NCI-H1694 (cell line): Measurements from ENCODE around the gene EDEM3.
"Not testable (repeated sequence)": the region's sequence is repeated elsewhere in the genome, so short reads cannot be mapped to it uniquely, and the experiment has no call there.

ENCODE experiments used
- DNase-seq: peaks from one replicate; lab custom pipeline; 2025; lab: John Stamatoyannopoulos, UW

EDEM3 gene

GRCh38 chr1:184740344-184740743 is 14.3 kb downstream of the EDEM3 start:
- no peak for DNase-seq

- DNase-seq: no peak
Observed at GRCh38 chr1:184739796-184740195, 14.9 kb downstream of the EDEM3 start.

- DNase-seq: no peak
Observed at GRCh38 chr1:184739070-184739469, 15.6 kb downstream of the EDEM3 start.

DNA sequence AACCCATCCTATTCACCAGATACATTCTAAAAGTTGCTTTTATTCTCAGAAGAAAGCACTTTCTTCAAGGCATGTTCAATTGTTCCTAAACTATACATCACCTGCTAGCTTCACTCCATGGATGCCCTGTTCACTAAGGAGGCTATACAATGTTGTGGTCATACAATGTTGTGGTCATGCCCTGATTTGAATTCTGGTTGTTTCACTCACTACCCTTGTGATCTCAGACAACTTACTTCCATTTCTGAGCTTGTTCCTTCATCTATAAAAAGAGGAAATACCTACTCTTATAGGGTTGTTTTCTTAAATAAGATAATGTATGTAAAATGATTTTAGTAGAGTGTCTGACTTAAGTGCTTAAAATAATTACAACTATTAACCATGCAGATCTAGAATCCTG is 19.7 kb downstream of the EDEM3 start:
- no peak for DNase-seq

GRCh38 chr1:184724843-184725242 is 29.8 kb downstream of the EDEM3 start:
- no peak for DNase-seq

GRCh38 chr1:184716158-184716557 is 38.5 kb downstream of the EDEM3 start:
- no peak for DNase-seq

DNA sequence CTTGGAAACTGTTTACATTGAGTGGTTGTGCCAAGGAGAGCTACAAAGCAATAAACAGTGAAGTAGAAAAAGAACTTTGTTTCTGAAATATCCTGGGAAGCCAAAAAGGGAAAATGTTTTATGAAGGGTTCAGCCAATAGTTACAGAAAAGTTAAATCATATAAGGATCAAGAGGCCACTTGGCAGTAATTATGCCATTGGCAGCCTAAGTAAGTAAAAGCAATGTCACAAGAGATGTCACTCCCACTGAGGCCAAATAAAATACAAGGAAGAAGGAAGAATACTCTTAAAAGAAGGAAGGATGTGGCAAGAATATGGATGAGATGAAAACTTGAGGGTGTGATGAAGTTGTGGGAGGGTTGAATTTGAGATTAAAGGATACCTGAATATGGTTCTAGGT is 45.2 kb downstream of the EDEM3 start:
- DNase-seq: no peak

DNA sequence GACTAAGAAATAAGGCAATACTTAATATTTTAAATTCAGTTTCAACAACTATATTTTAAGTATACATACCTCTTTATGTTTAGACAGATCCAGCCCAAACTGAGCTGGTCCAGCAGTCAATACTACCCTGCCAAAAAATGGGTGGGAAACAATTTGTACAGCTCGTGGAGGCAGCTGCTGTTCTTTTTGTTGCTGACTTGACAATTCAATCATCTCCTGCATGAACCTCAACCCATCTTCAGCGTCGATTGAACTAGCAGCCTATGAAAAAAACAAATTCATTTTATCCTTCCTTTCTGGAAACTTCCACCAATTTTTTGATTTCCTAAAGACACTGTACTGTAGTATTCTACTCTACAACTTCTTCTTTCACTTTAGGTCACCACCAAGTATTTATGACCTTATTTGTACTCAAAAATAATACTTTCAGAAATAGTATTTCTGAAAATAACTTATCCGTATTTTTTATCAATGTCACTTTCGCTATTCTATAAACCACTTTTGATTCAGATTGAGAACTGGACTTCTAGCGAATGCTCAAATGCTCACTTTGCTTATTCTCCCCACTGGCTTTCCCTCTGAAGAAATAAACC is 46.5 kb downstream of the EDEM3 start:
- no peak for DNase-seq

GRCh38 chr1:184705271-184705670 is 49.4 kb downstream of the EDEM3 start:
- DNase-seq: no peak

DNA sequence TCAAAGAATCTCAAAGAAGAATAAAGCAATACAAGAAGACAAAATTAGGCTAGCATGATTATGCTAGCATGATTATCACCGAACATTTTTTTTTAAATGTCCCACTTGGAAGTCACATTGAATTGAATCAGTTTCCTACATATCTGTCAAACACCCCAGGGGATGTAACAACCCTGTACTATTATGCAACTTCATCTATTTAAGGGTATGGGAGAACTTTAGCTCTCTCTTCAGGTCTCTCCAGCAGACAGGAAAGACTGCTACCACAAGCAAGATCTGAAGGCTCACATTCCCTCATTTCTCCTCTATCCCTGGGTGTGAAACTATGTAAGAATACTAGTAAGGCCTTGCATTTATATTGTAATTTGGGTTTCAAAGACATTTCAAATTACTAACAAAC is 52.8 kb downstream of the EDEM3 start:
- no peak for DNase-seq

- no peak for DNase-seq
Observed at GRCh38 chr1:184698969-184699368, 55.7 kb downstream of the EDEM3 start.

DNA sequence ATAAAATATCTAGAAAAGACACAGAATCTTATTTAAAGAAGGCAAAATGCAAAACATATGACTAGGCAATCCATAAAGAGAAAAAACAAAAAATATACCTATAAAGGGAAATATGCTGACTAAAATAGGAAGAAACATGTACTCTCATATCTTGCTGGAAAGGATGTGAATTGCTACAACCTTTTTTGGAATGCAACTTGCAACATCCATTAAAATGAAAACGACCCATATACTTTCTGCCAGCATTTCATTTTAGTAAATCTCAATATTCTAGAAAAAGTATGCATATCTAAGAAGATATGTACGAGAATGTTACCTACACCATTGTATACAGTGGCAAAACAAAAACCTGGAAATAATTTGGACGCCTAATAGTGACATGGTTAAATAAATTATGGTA is 56.6 kb downstream of the EDEM3 start:
- no peak for DNase-seq

DNA sequence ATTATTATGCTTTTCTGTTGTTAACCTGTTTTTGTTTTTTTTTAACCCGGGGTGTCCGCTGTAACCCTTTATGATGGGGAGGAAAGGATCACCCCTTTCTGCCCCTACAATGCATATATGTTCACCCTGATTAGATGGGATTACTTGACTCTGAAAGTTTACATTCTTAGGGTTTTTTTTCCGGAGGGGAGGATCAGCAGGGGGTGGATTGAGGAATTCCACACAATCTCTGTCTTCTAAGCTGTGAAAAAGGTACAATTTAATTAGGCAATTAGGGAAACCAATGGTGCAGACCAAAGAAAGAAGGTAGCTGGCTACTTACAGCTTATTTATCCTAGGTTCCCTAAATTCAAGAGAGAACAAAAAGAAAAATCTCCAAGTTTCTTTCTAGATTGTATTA is 58.3 kb downstream of the EDEM3 start:
- DNase-seq: no peak

- DNase-seq: no peak
Observed at GRCh38 chr1:184695023-184695422, 59.6 kb downstream of the EDEM3 start.

DNA sequence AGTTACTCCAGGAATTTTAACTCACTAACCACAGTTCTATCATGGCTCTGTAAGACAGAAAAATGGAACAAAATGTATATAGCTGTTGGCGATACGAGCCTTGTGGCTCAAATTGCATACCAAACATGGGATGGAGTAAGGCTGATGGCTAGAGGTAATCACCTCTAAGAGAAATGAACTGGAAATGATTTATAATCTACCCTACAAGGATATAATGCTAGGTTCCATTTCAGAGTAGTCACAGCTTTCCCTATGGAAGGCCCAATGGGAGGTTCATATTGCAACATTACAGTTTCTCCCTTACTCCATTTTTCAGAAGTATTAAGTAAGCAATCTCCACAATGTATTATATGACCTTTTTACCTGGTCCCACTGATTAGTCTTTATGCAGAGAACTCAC is 61.6 kb downstream of the EDEM3 start:
- DNase-seq: no peak

DNA sequence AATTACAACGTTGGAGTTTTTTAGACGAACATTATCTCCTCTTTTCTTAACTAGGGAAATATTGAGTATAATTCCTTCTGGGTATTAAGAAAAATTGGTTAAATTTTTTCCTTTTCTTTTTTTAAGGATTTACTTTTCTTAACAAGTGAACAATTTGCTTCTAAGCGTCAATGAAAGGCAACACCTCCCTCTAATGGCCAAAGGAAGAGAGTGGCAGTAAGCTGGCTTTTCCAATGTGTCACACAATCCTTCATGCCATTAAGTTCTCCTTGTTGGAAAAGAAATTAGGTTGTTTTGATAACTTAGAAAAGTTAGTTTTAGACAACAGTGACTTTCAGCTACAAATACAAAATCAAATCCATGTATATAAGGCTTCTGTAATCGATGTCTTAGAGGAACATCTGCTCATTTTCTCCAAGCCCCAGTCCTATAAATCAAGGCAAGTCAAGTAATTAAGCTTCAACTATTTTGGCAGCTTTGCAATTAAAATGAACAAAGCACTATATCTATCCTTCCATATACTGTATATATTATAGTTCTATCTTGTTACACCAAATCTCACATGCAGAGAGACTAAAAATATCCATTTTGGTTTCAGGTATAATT is 62.8 kb downstream of the EDEM3 start:
- peak; percentile 43 for DNase-seq

- no peak for DNase-seq
Observed at GRCh38 chr1:184686540-184686939, 68.1 kb downstream of the EDEM3 start.

GRCh38 chr1:184685116-184685515 is 69.5 kb downstream of the EDEM3 start:
- DNase-seq: no peak

GRCh38 chr1:184684285-184685074 is 70.2 kb downstream of the EDEM3 start:
- no peak for DNase-seq

GRCh38 chr1:184682956-184683355 is 71.7 kb downstream of the EDEM3 start:
- DNase-seq: no peak

- DNase-seq: not testable (repeated sequence)
Observed at GRCh38 chr1:184680611-184681225, 73.9 kb downstream of the EDEM3 start.

DNA sequence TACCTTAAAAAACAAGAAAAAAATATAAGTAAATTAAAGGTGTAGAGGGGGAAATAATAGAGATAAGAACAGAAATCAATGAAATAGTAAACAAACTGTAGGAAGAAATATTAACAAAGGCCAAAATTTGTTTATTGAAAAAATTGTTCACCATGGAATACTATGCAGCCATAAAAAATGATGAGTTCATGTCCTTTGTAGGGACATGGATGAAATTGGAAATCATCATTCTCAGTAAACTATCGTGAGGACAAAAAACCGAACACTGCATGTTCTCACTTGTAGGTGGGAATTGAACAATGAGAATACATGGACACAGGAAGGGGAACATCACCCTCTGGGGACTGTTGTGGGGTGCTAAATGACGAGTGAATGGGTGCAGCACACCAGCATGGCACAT is 75.2 kb downstream of the EDEM3 start:
- not testable (repeated sequence) for DNase-seq

DNA sequence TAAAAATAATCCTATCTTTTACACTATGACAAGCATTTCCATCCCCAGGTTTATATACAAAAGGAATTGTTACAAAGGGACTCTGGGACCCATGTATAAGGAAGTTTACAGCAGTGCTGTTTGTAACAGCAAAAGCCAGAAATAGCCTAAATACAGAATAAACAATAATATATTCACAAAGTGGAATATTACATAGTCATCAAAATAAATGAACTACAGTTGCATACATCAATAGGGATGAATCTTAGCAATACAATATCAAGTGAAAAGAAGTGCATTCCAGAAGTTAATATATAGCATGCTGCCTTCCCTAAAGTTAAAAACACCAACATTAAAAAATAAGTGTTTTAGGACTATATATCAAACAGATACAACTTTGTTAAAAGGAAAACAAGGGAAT is 77.3 kb downstream of the EDEM3 start:
- DNase-seq: no peak
